GM12878 (cell line): ENCODE measurements around the gene NUMBL. TPM values are rescaled to one million over a fixed set of nuclear protein-coding genes. Genes with fewer than 3 reads are reported as not detected.

Experiments
- ATAC-seq: fragments of 200-7000 bp; cut with Tn5 transposase; 3 replicates; pipeline ENCODE4 v1.9.1; 2020; ENCODE audit warnings: mild to moderate bottlenecking, moderate library complexity
- BruUV-seq: library from RNA; stranded (reverse); fragments of 400-500 nt; replicated peaks from 2 replicates; lab custom pipeline; 2021; lab: Mats Ljungman, UMichigan
- CTCF ChIA-PET: fragments of 300-600 bp; sonication (Branson Sonifier 250); formaldehyde crosslinking; extraction: SDS; loops from one replicate; lab custom pipeline; 2021; ENCODE audit warnings: inconsistent platforms; lab: Yijun Ruan, JAX
- POLR2A ChIA-PET: fragments of 350-600 bp; formaldehyde crosslinking; extraction: SDS; loops from one replicate; lab custom pipeline; 2021; ENCODE audit warnings: inconsistent platforms; lab: Charles Lee
- RAD21 ChIA-PET: fragments of 300-600 bp; sonication (Branson Sonifier 250); formaldehyde crosslinking; loops from one replicate; lab custom pipeline; 2023; ENCODE audit warnings: antibody characterized with exemption; ENCODE audit not compliant: unreplicated experiment; lab: Charles Lee
- SMC1A ChIA-PET: fragments of 300-600 bp; sonication (Branson Sonifier 250); formaldehyde crosslinking; loops from one replicate; lab custom pipeline; 2023; ENCODE audit not compliant: unreplicated experiment, uncharacterized antibody; lab: Charles Lee
- DNase-seq: peaks from one replicate; pipeline ENCODE4 v3.0.0-alpha.2; 2011; ENCODE audit warnings: low read depth, low spot score
- FAIRE-seq: peaks from 3 replicates; lab custom pipeline; 2011; peaks lifted over from hg19 to GRCh38; lab: Jason Lieb, UNC
- H2AFZ ChIP-seq: 2 replicates; pipeline ENCODE4 v1.6.0; 2011; ENCODE audit warnings: low read depth, low read length, control low read depth; ENCODE audit not compliant: control insufficient read depth
- H3K27ac ChIP-seq: 2 replicates; pipeline ENCODE4 v1.5.1; 2011; ENCODE audit warnings: control low read depth; ENCODE audit not compliant: control insufficient read depth, insufficient read depth
- H3K27me3 ChIP-seq, 2 experiments: replicated peaks in 1 of 2; 2 replicates each; pipeline versions ENCODE4 v1.6.0 to v1.6.1; 2011; ENCODE audit warnings: low read length in 1 of 2; ENCODE audit not compliant: control insufficient read depth in 2 of 2, insufficient read depth in 2 of 2
- H3K36me3 ChIP-seq, 2 experiments: 2 replicates each; pipeline ENCODE4 v1.5.1; 2011; ENCODE audit warnings: low read length in 1 of 2; ENCODE audit not compliant: control insufficient read depth in 2 of 2, insufficient read depth in 2 of 2
- H3K4me1 ChIP-seq: 2 replicates; pipeline ENCODE4 v1.6.1; 2011; ENCODE audit warnings: mild to moderate bottlenecking, low read length, moderate library complexity, mixed read lengths; ENCODE audit not compliant: control insufficient read depth, insufficient read depth
- H3K4me2 ChIP-seq: 2 replicates; pipeline ENCODE4 v1.6.0; 2011; ENCODE audit warnings: control low read depth; ENCODE audit not compliant: control insufficient read depth, insufficient read depth
- H3K4me3 ChIP-seq: fragments of 200-600 bp; sonication (generic); 2 replicates; pipeline ENCODE4 v1.5.1; 2016
- H3K79me2 ChIP-seq: 2 replicates; pipeline ENCODE4 v1.6.0; 2011; ENCODE audit warnings: low read length; ENCODE audit not compliant: control insufficient read depth, insufficient read depth
- H3K9ac ChIP-seq: 2 replicates; pipeline ENCODE4 v1.8.0; 2011; ENCODE audit warnings: low read length, control low read depth, mixed read lengths; ENCODE audit not compliant: control insufficient read depth, insufficient read depth
- H3K9me3 ChIP-seq: replicated peaks from 3 replicates; pipeline ENCODE4 v1.5.1; 2011; ENCODE audit warnings: mild to moderate bottlenecking, low read length; ENCODE audit not compliant: control insufficient read depth, insufficient read depth
- H4K20me1 ChIP-seq: 2 replicates; pipeline ENCODE4 v1.6.0; 2011; ENCODE audit not compliant: control insufficient read depth, insufficient read depth
- BCL11A ChIP-seq: IDR thresholded peaks from 2 replicates; pipeline ENCODE4 v1.6.1; 2011; ENCODE audit warnings: low read depth, low read length
- BHLHE40 ChIP-seq, 2 experiments: fragments of 450-650 bp in 1 of 2; IDR thresholded peaks; 2 replicates each; pipeline ENCODE4 v1.6.1; 2011 to 2017; ENCODE audit warnings: low read depth in 2 of 2, borderline replicate concordance in 1 of 2, improper control_type of control experiment in 1 of 2, low read length in 1 of 2, mild to moderate bottlenecking in 1 of 2
- CBX5 ChIP-seq: sonication (generic); IDR thresholded peaks from 2 replicates; pipeline ENCODE4 v1.6.1; 2016; ENCODE audit warnings: low read depth, moderate library complexity, mild to moderate bottlenecking, inconsistent platforms
- FOS ChIP-seq: IDR thresholded peaks from 3 replicates; pipeline ENCODE4 v1.6.1; 2011; ENCODE audit warnings: borderline replicate concordance; ENCODE audit not compliant: insufficient read length; ENCODE audit errors: extremely low read depth
- HDAC6 ChIP-seq: fragments of 200-600 bp; sonication (generic); IDR thresholded peaks from one replicate; pipeline ENCODE4 v1.8.0; 2017; ENCODE audit warnings: antibody characterized with exemption; ENCODE audit not compliant: unreplicated experiment
- MEF2A ChIP-seq: IDR thresholded peaks from 2 replicates; pipeline ENCODE4 v1.6.1; 2011; ENCODE audit warnings: low read depth, mild to moderate bottlenecking, low read length, moderate library complexity; ENCODE audit not compliant: insufficient read depth
- MXI1 ChIP-seq: fragments of 150-350 bp; IDR thresholded peaks from 2 replicates; pipeline ENCODE4 v1.6.1; 2011; ENCODE audit warnings: low read depth, mild to moderate bottlenecking, inconsistent platforms, low read length, improper control_type of control experiment
- PAX8 ChIP-seq: fragments of 450-650 bp; IDR thresholded peaks from 2 replicates; pipeline ENCODE4 v1.6.1; 2017; ENCODE audit warnings: mild to moderate bottlenecking, moderate library complexity
- RBBP5 ChIP-seq: fragments of 200-600 bp; sonication (generic); conservative IDR thresholded peaks from 2 replicates; pipeline ENCODE4 v1.6.1; 2016
- SKIL ChIP-seq: fragments of 450-650 bp; IDR thresholded peaks from 2 replicates; pipeline ENCODE4 v1.6.1; 2017; ENCODE audit warnings: mild to moderate bottlenecking, low read depth, inconsistent platforms; ENCODE audit not compliant: poor library complexity, severe bottlenecking
- SMAD5 ChIP-seq: IDR thresholded peaks from 2 replicates; pipeline ENCODE4 v1.6.1; 2016; ENCODE audit warnings: antibody characterized with exemption, low read depth
- ZNF622 ChIP-seq: fragments of 450-650 bp; IDR thresholded peaks from 2 replicates; pipeline ENCODE4 v1.6.1; 2017; ENCODE audit warnings: mild to moderate bottlenecking, inconsistent platforms
- whole genome bisulfite sequencing: methylation state at CpG from one replicate; pipeline ENCODE4 v1.1.6; 2016; ENCODE audit warnings: low lambda C conversion rate; ENCODE audit not compliant: insufficient replicate concordance, insufficient coverage; ENCODE audit errors: missing lambda C conversion rate; 5-methylcytosine and 5-hydroxymethylcytosine counted together
- in situ Hi-C: fragments of 300-500 bp; cut with MboI; formaldehyde crosslinking; loops from 9 replicates; pipeline ENCODE4 v1.14.3; 2018; ENCODE audit warnings: mixed read lengths
- intact Hi-C: fragments of 100-400 bp; cut with micrococcal nuclease; formaldehyde crosslinking; loops from one replicate; pipeline ENCODE4 v1.14.2; 2022; ENCODE audit not compliant: unreplicated experiment
- polyA plus RNA-seq, 11 experiments: library from polyadenylated mRNA; depleted of rRNA in 4 of 11; unstranded in 6 of 11; stranded (reverse) in 5 of 11; fragments of >200 nt; fragmentation: Nextera tagmentation in 4 of 11; fragmentation: Illumina TruSeq in 1 of 11; extraction: Ambion mirVana in 4 of 11; extraction: Trizol in 1 of 11; gene quantifications; 1 replicate in 1 of 11; 2 replicates in 10 of 11; pipeline versions ENCODE4 v1.2.1 to v1.2.3, GENCODE V29; 2011 to 2016; ENCODE audit warnings: inconsistent platforms in 2 of 11, missing spikeins in 2 of 11, low read depth in 1 of 11
- total RNA-seq, 4 experiments: library from RNA; depleted of rRNA in 3 of 4; stranded (reverse); fragments of >200 nt in 3 of 4; fragmentation: Illumina TruSeq in 1 of 4; extraction: Trizol in 1 of 4; gene quantifications; 2 replicates each; pipeline versions ENCODE4 v1.2.1 to v1.2.3, GENCODE V29; 2013 to 2021
- TF ChIP-seq, protein P1 (sequence below): fragments of 450-650 bp; formaldehyde crosslinking; IDR thresholded peaks from 2 replicates; pipeline ENCODE4 v1.4.0; 2022; ENCODE audit warnings: mild to moderate bottlenecking, moderate library complexity

The NUMBL gene
- total and polyA plus RNA-seq, 10 of the 15 experiments (the other 5 are each of a cell fraction or from before 2014, with no cell fraction given) = 0.16 to 9.4 (median 1.9) TPM

DNA sequence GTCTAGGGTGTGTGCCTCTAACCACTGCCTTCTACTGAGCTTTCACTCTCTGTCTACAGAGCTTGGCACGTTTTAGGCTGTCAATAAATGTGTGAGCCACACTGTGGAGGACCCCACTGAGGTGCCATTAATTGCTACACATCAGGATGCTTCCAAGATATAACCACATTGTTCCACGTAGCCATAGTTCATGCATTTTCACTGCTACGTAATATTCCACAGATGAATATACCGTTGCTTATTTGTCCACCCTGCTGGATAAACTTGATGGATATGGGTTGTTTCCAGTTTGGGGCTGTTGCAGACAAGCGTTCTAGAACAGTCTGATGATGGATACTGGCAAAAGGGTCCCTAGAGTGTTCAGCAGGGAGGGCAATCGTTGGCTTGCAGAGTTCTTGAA lies 11.3 kb upstream of the NUMBL start:
- Histone ChIP-seq H4K20me1 (no peaks in the 10 kb centered on the region), H3K9ac (no peak overlapping the region), H2AFZ (no peak overlapping the region), H3K4me2 (no peak overlapping the region), H3K27me3 (no peaks in the 10 kb centered on the region), H3K4me3 (no peak overlapping the region), H3K79me2 (no peaks in the 10 kb centered on the region), H3K27ac (no peak overlapping the region), H3K4me1 (no peaks in the 10 kb centered on the region), H3K36me3 (peaks cover 3 to 6% of the 10 kb centered on the region in 2 experiments), H3K9me3 (no peaks in the 10 kb centered on the region)
- no peak for TF ChIP-seq HDAC6
- intact Hi-C loops = no loop called here
- no peak for FAIRE-seq
- no TSS peak for BruUV-seq
- POLR2A ChIA-PET = interaction anchor here (0.6 kb wide), 2 partner anchors 30 to 53 kb away, joined by 6 to 11 read pairs; no protein-coding TSS in a partner anchor
- in situ Hi-C loops = no loop called here
- WGBS = 87% methylated on average over 6 of the region's 6 CpGs
- SMC1A ChIA-PET = no interaction called here
- ATAC-seq = no peak
- DNase-seq = no peak
- RAD21 ChIA-PET = no interaction called here
- CTCF ChIA-PET = no interaction called here

- no peak overlapping the region for H3K9ac ChIP-seq
- no peaks in the 10 kb centered on the region for H3K27me3 ChIP-seq
- in situ Hi-C loops (no loop called here), intact Hi-C loops (no loop called here)
- ChIA-PET RAD21 (interaction anchor here (0.8 to 1.1 kb wide), 2 partner anchors 35 to 120 kb away, joined by 3 read pairs; no protein-coding TSS in a partner anchor), SMC1A (interaction anchor here (1.4 kb wide), 1 partner anchor 37 kb away, joined by 3 read pairs; no protein-coding TSS in a partner anchor), POLR2A (no interaction called here), CTCF (interaction anchor here (0.8 to 1.0 kb wide), 2 partner anchors 119 to 120 kb away, joined by 3 read pairs; no protein-coding TSS in a partner anchor)
- no peak overlapping the region for H2AFZ ChIP-seq
- H3K27ac ChIP-seq = no peak overlapping the region
- FAIRE-seq (no peak), ATAC-seq (no peak), DNase-seq (no peak)
- peaks cover 3 to 5% of the 10 kb centered on the region in 2 experiments for H3K36me3 ChIP-seq
- 94% methylated on average over 9 of the region's 9 CpGs for WGBS
- H3K9me3 ChIP-seq = no peaks in the 10 kb centered on the region
- H3K79me2 ChIP-seq = no peaks in the 10 kb centered on the region
- no peaks in the 10 kb centered on the region for H4K20me1 ChIP-seq
- BruUV-seq = no TSS peak
- no peak overlapping the region for H3K4me3 ChIP-seq
- no peak overlapping the region for H3K4me2 ChIP-seq
- no peaks in the 10 kb centered on the region for H3K4me1 ChIP-seq
- TF ChIP-seq ZNF622 (no peak), MXI1 (no peak), CBX5 (no peak), BHLHE40 (IDR thresholded peaks at IDR 0.05; ENCODE audit: borderline replicate concordance in 1 of 2, low read depth in 2 of 2, low read length in 1 of 2) (no peak), MEF2A (no peak), SKIL (no peak), FOS (no peak), SMAD5 (no peak), BCL11A (no peak), RBBP5 (no peak), PAX8 (no peak)
- TF ChIP-seq, protein P1, sequence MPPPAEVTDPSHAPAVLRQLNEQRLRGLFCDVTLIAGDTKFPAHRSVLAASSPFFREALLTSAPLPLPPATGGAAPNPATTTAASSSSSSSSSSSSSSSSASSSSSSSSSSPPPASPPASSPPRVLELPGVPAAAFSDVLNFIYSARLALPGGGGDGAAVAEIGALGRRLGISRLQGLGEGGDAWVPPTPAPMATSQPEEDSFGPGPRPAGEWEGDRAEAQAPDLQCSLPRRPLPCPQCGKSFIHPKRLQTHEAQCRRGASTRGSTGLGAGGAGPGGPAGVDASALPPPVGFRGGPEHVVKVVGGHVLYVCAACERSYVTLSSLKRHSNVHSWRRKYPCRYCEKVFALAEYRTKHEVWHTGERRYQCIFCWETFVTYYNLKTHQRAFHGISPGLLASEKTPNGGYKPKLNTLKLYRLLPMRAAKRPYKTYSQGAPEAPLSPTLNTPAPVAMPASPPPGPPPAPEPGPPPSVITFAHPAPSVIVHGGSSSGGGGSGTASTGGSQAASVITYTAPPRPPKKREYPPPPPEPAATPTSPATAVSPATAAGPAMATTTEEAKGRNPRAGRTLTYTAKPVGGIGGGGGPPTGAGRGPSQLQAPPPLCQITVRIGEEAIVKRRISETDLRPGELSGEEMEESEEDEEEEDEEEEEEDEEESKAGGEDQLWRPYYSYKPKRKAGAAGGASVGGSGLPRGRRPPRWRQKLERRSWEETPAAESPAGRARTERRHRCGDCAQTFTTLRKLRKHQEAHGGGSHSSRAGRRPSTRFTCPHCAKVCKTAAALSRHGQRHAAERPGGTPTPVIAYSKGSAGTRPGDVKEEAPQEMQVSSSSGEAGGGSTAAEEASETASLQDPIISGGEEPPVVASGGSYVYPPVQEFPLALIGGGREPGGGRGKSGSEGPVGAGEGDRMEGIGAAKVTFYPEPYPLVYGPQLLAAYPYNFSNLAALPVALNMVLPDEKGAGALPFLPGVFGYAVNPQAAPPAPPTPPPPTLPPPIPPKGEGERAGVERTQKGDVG = no peak
Observed at GRCh38 chr19:40700083-40700482, 9.6 kb upstream of the NUMBL start.
